ENCODE measurements around the gene NEK6.
A peak's percentile ranks its signal among the peaks of the same experiment; 100 is the strongest.

NEK6 gene

GRCh38 chr9:124373851-124374250 is 116.1 kb downstream of the NEK6 start:
- no peak for DNase-seq (ENCODE audit: low read depth)

GRCh38 chr9:124375726-124376125 is 118.0 kb downstream of the NEK6 start:
- DNase-seq (ENCODE audit: low read depth) = no peak

GRCh38 chr9:124376329-124376728 is 118.6 kb downstream of the NEK6 start:
- DNase-seq (ENCODE audit: low read depth) = no peak

GRCh38 chr9:124377551-124378406 is 120.0 kb downstream of the NEK6 start:
- no peak for DNase-seq (ENCODE audit: low read depth)

GRCh38 chr9:124381170-124381945 is 123.6 kb downstream of the NEK6 start:
- peak; percentile 44 for DNase-seq (ENCODE audit: low read depth)

- DNase-seq (ENCODE audit: low read depth) = no peak
These were observed 126.5 kb downstream of the NEK6 start for GRCh38 chr9:124384210-124384609.

- DNase-seq (ENCODE audit: low read depth) = no peak
These were observed 127.1 kb downstream of the NEK6 start for GRCh38 chr9:124384846-124385245.

GRCh38 chr9:124385623-124386022 is 127.9 kb downstream of the NEK6 start:
- DNase-seq (ENCODE audit: low read depth) = no peak

- DNase-seq (ENCODE audit: low read depth) = no peak
These were observed 128.5 kb downstream of the NEK6 start for GRCh38 chr9:124386201-124386600.

GRCh38 chr9:124388275-124389048 is 130.7 kb downstream of the NEK6 start:
- no peak for DNase-seq (ENCODE audit: low read depth)

GRCh38 chr9:124389146-124389939 is 131.6 kb downstream of the NEK6 start:
- DNase-seq (ENCODE audit: low read depth) = no peak

- DNase-seq (ENCODE audit: low read depth) = no peak
These were observed 133.3 kb downstream of the NEK6 start for GRCh38 chr9:124390794-124391658.

- DNase-seq (ENCODE audit: low read depth) = no peak
These were observed 134.6 kb downstream of the NEK6 start for GRCh38 chr9:124392254-124392870.

GRCh38 chr9:124392871-124393460 is 135.2 kb downstream of the NEK6 start:
- peak; percentile 80 for DNase-seq (ENCODE audit: low read depth)

- DNase-seq (ENCODE audit: low read depth) = no peak
These were observed 136.4 kb downstream of the NEK6 start for GRCh38 chr9:124394167-124394566.

- no peak for DNase-seq (ENCODE audit: low read depth)
These were observed 136.8 kb downstream of the NEK6 start for GRCh38 chr9:124394596-124394995.

- DNase-seq (ENCODE audit: low read depth) = no peak
These were observed 138.1 kb downstream of the NEK6 start for GRCh38 chr9:124395826-124396225.

GRCh38 chr9:124398191-124398935 is 140.6 kb downstream of the NEK6 start:
- DNase-seq (ENCODE audit: low read depth) = no peak

Data from GM04504 (cell line).